DMS153 (cell line): ENCODE measurements around the gene SOX12.
"Not testable (repeated sequence)": the region's sequence is repeated elsewhere in the genome, so short reads cannot be mapped to it uniquely, and the experiment has no call there.

Experiments used
- DNase-seq: peaks from one replicate; lab custom pipeline; 2025; lab: John Stamatoyannopoulos, UW

The SOX12 gene

GRCh38 chr20:362271-363254, 37.2 kb downstream of the SOX12 start:
- peak; percentile 95 for DNase-seq

DNA sequence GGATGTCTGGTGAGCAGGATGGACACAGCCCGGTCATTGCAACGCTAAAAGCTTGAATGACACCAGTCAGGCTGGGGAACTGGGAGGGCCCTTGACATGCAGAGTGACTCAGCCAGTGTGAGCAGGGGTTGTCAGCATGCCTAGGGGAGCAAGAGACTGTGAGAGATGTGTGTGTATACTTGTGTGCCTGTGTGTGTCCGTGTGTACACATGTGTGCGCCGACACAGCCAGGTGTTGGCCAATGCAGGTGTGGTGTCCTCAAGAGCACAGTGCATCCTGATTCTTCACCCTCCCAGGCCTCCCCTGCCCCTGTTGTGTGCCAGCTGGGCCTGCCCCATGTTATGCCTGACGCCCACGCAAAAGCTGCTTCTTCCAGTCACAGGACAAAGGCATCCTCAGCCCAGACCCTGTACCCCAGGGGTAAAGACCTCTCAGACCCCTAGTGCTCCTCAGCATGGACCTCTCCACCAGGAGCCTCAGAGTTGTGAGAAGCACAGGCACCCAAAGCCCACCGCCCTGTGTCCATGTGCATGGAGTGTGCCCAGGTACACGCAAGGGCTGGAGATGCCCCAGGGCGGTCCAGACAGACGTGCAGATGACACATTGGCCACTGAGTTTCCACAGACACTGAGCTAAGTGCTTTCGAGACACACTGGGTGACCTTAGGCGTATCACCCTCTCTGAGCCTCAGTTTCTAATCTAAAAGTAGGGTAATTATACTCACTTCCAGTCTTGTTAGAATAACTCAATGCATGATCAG, 38.1 kb downstream of the SOX12 start:
- DNase-seq = no peak

DNA sequence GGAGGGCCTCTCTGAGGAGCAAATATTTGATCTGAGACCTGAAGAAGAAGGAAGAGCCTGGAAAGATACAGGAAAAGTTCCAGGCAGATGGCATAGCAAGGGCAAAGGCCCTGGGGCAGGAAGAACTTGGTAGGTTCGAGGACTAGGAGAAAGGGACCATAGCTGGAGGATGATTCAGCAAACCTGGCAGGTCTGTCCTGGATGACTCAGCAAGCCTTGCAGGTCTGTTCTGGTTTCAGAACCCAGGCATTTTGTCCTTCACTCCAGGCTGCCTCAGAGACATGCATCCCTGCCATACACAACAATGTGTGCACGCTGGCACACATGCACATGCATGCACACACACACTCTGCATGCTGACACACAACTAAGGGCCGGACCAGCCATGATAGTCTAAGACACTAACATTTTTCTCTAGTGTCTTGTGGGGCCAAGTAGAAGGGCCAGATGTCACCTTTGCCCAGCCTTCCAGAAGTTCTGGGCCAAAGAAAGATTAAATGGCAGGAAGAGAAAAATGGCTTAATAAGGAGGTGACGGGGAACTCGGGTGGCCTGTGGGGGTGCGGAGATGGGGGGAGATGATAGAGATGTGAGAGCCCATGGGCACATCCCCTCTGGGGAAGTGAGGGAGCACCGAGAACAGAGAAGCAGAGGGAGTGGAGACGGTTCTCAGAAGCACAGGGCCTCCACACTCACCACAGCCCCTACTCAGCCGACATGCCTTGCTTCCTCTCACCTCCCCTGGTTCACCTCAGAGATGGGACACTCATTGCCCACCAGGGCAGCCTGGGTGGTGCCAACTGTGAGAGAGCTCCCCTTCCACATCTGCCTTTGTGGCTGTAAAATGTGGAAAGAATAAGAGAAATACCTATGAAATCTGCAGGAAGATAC, 39.8 kb downstream of the SOX12 start:
- no peak for DNase-seq

DNA sequence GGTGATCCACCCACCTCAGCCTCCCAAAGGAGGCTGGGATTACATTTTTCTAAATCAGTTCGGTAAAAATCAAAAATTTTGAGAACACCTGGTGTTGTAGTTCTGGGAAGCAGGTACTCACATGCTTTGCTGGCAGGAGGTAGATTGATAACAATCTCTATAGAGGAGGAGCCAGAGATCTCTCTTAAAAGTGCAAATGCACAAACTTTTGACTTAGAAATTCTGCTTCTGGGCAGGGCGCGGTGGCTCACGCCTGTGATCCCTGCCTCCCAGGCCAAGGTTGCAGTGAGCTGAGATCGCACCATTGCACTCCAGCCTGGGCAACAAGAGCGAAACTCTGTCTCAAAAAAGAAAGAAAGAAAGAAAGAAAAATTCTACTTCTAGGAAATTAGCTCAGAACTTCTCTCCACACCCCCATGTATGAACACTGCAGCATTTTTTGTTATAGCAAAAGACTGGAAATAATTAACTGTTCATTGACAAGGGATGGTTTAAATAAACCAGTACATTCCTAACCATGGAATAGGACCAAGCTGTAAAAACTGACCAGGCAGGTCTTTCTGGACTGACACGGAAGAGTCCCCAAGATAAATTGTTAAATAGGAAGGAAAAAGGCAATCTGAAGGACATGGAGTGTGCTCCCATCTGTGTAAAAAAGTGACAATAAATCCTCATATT, 40.8 kb downstream of the SOX12 start:
- DNase-seq = no peak

GRCh38 chr20:366719-367485, 41.5 kb downstream of the SOX12 start:
- no peak for DNase-seq

DNA sequence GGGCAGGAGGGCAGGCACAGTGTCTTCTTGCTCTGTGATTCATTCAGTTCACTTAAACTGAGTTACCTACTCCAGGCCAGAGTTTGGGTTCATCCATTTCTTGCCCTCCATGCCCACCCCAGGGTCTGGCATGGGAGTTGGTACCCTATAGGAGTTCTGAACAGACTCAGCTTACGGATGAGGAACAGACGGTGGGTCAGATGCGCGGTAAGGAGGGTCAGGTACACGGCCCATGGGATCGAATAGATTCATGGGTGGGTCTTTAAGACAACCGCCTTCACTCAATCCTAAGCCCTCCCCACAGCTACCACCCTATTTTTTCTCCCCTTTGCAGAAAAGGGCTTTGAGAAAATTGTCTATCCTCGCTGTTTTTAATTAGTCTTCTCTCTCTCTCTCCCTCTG, 42.1 kb downstream of the SOX12 start:
- DNase-seq = no peak

GRCh38 chr20:368915-369314, 43.6 kb downstream of the SOX12 start:
- DNase-seq = no peak

DNA sequence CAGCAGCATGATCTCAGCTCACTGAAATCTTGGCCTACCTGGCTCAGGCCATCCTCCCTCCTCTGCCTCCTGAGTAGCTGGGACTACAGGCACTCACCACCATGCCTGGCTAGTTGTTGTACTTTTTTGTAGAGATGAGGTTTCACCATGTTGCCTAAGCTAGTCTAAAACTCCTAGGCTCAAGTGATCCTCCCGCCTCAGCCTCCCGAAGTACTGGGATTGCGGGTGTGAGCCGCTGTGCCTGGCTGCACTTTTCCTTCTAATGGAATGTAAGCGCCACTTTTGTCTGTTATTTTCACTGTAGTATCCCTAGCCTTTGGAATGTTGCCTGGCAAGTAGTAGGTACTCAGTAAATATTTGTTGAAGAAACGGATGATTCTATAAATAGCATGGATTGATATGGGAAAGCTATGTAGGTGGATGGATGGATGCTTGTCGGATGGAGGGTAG, 44.8 kb downstream of the SOX12 start:
- DNase-seq = no peak

- no peak for DNase-seq
These were observed 45.8 kb downstream of the SOX12 start for GRCh38 chr20:370977-371754.

- peak; percentile 50 for DNase-seq
These were observed 46.6 kb downstream of the SOX12 start for GRCh38 chr20:371755-372542.

- not testable (repeated sequence) for DNase-seq
These were observed 47.3 kb downstream of the SOX12 start for GRCh38 chr20:372543-373082.

- DNase-seq = no peak
These were observed 48.0 kb downstream of the SOX12 start for GRCh38 chr20:373171-373890.

DNA sequence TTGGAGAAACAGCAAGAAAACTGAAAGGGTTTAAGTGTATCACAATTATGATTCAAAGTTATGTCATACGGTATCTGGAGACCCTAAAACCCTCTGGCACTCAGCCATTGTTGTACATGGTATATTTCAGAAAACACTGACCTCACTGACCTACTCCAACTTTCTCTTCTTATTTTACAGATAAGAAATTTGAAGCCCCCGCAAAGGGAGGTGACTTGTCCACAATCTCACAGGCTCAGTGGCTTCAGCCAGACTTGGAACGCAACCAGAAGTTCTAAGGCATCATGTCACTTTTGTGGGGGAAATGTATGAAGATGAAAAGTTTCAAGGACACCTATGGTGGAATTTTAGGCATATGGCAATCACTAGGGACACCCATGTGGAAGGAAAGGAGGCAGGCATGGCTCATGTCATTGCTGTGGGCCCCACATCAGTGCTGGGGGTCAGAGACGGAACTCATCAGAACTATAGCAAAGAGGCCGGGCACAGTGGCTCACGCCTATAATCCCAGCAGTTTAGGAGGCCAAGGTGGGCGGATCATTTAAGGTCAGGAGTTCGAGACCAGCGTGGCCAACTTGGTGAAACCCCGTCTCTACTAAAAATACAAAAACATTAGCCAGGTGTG, 50.0 kb downstream of the SOX12 start:
- DNase-seq = no peak

GRCh38 chr20:376089-376488, 50.7 kb downstream of the SOX12 start:
- DNase-seq = no peak

GRCh38 chr20:376750-377149, 51.4 kb downstream of the SOX12 start:
- no peak for DNase-seq

GRCh38 chr20:377578-377977, 52.2 kb downstream of the SOX12 start:
- DNase-seq = not testable (repeated sequence)

DNA sequence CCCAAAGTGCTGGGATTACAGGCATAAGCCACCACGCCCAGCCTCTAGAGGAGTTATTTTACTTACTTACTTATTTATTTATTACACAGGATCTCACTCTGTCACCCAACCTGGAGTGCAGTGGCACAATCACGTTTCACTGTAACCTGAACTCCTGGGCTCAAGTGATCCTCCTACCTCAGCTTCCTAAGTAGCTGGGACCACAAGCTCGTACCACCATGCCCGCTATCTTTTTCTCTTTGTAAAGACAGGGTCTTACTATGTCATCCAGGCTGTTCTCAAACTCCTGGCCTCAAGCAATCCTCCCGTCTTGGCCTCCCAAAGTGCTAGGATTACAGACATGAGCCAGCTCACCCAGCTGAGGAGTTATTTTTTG, 53.6 kb downstream of the SOX12 start:
- DNase-seq = peak; percentile 45
